HCT116 (cell line): ENCODE results near the gene METTL6.

Source experiments
- CBX3 ChIP-seq: IDR thresholded peaks from 2 replicates; pipeline ENCODE4 v1.6.1; 2012; ENCODE audit warnings: low read depth
- EZH2 ChIP-seq: fragments of 200-600 bp; sonication (generic); IDR thresholded peaks from 2 replicates; pipeline ENCODE4 v1.6.1; 2017; ENCODE audit warnings: antibody characterized with exemption, mixed run types
- POLR2A ChIP-seq: IDR thresholded peaks from 2 replicates; pipeline ENCODE4 v1.7.0; 2011; ENCODE audit warnings: borderline replicate concordance; ENCODE audit not compliant: insufficient read depth, insufficient read length; ENCODE audit errors: extremely low read depth
- POLR2AphosphoS5 ChIP-seq: IDR thresholded peaks from 2 replicates; pipeline ENCODE4 v1.6.1; 2011; ENCODE audit warnings: mild to moderate bottlenecking, low read depth, low read length, moderate library complexity
- RAD21 ChIP-seq: IDR thresholded peaks from 2 replicates; pipeline ENCODE4 v1.6.1; 2012; ENCODE audit warnings: low read depth, mild to moderate bottlenecking
- SP1 ChIP-seq: IDR thresholded peaks from 2 replicates; pipeline ENCODE4 v1.6.1; 2012; ENCODE audit warnings: low read depth
- SRF ChIP-seq: IDR thresholded peaks from 2 replicates; pipeline ENCODE4 v1.6.1; 2012; ENCODE audit warnings: low read depth
- YY1 ChIP-seq: IDR thresholded peaks from 2 replicates; pipeline ENCODE4 v1.6.1; 2011; ENCODE audit warnings: low read length, low read depth, moderate library complexity, mild to moderate bottlenecking; ENCODE audit not compliant: insufficient replicate concordance; ENCODE audit errors: extremely low read depth
- ZNF274 ChIP-seq: fragments of 200-500 bp; sonication (Bioruptor generic); IDR thresholded peaks from 2 replicates; pipeline ENCODE4 v1.6.1; 2014; ENCODE audit warnings: mild to moderate bottlenecking, low read depth, low read length, inconsistent platforms
- TF ChIP-seq, protein P1 (sequence below), 3 experiments: fragments of 200-600 bp in 1 of 3; sonication (generic) in 1 of 3; IDR thresholded peaks in 2 of 3; conservative IDR thresholded peaks in 1 of 3; 2 replicates each; pipeline ENCODE4 v1.5.1; 2012 to 2017; ENCODE audit warnings: low read depth in 2 of 3, low read length in 2 of 3, antibody characterized with exemption in 1 of 3, borderline replicate concordance in 1 of 3, control low read depth in 1 of 3, mild to moderate bottlenecking in 1 of 3, mixed read lengths in 1 of 3, mixed run types in 1 of 3, moderate library complexity in 1 of 3; ENCODE audit not compliant: insufficient read depth in 1 of 3
- TF ChIP-seq, protein P2 (sequence below): IDR thresholded peaks from 2 replicates; pipeline ENCODE4 v1.6.1; 2012
- TF ChIP-seq, protein P3 (sequence below): IDR thresholded peaks from 2 replicates; pipeline ENCODE4 v1.6.1; 2011; ENCODE audit warnings: mild to moderate bottlenecking, low read length, moderate library complexity; ENCODE audit not compliant: insufficient replicate concordance; ENCODE audit errors: extremely low read depth
- TF ChIP-seq, protein P4 (sequence below): IDR thresholded peaks from 2 replicates; pipeline ENCODE4 v1.6.1; 2012; ENCODE audit warnings: low read depth

DNA sequence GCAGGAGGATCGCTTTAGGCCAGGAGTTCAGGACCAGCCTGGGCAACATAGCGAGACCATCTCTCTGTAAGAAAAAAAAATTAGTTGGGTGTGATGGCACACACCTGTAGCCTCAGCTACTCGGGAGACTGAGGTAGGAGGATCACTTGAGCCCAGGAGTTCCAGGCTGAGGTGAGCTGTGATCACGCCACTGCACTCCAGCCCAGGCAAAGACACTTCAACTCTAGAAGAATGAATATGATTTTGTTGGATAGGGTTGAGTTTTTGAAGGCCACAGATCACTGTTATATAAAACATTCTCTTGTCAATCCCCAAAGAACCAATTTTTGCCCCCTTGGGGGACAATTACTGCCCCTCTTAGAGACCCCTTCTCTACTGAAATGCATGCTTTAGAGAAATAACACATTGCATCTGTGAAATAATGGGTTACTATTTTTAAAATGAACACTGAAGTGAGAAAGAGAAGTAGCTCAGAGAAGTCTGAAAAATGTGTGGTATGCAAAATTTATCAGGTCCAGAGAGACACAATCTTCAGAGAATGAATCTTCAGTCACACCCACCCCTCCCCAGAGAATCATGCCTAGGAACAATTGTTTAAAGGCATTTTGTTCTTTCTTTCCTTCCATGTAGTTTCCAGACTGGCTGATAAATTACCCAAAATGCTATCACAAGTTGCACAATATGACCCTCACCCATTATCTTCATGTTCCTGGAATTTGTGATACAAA is 42.7 kb downstream of the METTL6 start:
- TF ChIP-seq, protein P1, sequence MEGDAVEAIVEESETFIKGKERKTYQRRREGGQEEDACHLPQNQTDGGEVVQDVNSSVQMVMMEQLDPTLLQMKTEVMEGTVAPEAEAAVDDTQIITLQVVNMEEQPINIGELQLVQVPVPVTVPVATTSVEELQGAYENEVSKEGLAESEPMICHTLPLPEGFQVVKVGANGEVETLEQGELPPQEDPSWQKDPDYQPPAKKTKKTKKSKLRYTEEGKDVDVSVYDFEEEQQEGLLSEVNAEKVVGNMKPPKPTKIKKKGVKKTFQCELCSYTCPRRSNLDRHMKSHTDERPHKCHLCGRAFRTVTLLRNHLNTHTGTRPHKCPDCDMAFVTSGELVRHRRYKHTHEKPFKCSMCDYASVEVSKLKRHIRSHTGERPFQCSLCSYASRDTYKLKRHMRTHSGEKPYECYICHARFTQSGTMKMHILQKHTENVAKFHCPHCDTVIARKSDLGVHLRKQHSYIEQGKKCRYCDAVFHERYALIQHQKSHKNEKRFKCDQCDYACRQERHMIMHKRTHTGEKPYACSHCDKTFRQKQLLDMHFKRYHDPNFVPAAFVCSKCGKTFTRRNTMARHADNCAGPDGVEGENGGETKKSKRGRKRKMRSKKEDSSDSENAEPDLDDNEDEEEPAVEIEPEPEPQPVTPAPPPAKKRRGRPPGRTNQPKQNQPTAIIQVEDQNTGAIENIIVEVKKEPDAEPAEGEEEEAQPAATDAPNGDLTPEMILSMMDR (IDR thresholded peaks at IDR 0.05 in 2 of 3, conservative IDR thresholded peaks at IDR 0.05 in 1 of 3; ENCODE audit: borderline replicate concordance in 1 of 3, insufficient read depth in 1 of 3, low read depth in 2 of 3, low read length in 2 of 3), result no peak
- TF ChIP-seq YY1, result no peak
- no peak for TF ChIP-seq POLR2A
- TF ChIP-seq SRF, result no peak
- no peak for TF ChIP-seq POLR2AphosphoS5
- TF ChIP-seq EZH2, result no peak
- no peak for TF ChIP-seq RAD21
- TF ChIP-seq, protein P2, sequence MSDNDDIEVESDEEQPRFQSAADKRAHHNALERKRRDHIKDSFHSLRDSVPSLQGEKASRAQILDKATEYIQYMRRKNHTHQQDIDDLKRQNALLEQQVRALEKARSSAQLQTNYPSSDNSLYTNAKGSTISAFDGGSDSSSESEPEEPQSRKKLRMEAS, result no peak
- no peak for TF ChIP-seq ZNF274
- no peak for TF ChIP-seq CBX3
- TF ChIP-seq, protein P3, sequence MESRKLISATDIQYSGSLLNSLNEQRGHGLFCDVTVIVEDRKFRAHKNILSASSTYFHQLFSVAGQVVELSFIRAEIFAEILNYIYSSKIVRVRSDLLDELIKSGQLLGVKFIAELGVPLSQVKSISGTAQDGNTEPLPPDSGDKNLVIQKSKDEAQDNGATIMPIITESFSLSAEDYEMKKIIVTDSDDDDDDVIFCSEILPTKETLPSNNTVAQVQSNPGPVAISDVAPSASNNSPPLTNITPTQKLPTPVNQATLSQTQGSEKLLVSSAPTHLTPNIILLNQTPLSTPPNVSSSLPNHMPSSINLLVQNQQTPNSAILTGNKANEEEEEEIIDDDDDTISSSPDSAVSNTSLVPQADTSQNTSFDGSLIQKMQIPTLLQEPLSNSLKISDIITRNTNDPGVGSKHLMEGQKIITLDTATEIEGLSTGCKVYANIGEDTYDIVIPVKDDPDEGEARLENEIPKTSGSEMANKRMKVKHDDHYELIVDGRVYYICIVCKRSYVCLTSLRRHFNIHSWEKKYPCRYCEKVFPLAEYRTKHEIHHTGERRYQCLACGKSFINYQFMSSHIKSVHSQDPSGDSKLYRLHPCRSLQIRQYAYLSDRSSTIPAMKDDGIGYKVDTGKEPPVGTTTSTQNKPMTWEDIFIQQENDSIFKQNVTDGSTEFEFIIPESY, result no peak
- no peak for TF ChIP-seq SP1
- TF ChIP-seq, protein P4, sequence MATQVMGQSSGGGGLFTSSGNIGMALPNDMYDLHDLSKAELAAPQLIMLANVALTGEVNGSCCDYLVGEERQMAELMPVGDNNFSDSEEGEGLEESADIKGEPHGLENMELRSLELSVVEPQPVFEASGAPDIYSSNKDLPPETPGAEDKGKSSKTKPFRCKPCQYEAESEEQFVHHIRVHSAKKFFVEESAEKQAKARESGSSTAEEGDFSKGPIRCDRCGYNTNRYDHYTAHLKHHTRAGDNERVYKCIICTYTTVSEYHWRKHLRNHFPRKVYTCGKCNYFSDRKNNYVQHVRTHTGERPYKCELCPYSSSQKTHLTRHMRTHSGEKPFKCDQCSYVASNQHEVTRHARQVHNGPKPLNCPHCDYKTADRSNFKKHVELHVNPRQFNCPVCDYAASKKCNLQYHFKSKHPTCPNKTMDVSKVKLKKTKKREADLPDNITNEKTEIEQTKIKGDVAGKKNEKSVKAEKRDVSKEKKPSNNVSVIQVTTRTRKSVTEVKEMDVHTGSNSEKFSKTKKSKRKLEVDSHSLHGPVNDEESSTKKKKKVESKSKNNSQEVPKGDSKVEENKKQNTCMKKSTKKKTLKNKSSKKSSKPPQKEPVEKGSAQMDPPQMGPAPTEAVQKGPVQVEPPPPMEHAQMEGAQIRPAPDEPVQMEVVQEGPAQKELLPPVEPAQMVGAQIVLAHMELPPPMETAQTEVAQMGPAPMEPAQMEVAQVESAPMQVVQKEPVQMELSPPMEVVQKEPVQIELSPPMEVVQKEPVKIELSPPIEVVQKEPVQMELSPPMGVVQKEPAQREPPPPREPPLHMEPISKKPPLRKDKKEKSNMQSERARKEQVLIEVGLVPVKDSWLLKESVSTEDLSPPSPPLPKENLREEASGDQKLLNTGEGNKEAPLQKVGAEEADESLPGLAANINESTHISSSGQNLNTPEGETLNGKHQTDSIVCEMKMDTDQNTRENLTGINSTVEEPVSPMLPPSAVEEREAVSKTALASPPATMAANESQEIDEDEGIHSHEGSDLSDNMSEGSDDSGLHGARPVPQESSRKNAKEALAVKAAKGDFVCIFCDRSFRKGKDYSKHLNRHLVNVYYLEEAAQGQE, result no peak
